Kidney glomerular epithelial cell (primary cell): ENCODE data around the gene ANKRD39.
"Not testable (repeated sequence)": the region's sequence is repeated elsewhere in the genome, so short reads cannot be mapped to it uniquely, and the experiment has no call there.

Experiments
- DNase-seq: peaks from one replicate; lab custom pipeline; 2025; lab: John Stamatoyannopoulos, UW

Gene ANKRD39

DNA sequence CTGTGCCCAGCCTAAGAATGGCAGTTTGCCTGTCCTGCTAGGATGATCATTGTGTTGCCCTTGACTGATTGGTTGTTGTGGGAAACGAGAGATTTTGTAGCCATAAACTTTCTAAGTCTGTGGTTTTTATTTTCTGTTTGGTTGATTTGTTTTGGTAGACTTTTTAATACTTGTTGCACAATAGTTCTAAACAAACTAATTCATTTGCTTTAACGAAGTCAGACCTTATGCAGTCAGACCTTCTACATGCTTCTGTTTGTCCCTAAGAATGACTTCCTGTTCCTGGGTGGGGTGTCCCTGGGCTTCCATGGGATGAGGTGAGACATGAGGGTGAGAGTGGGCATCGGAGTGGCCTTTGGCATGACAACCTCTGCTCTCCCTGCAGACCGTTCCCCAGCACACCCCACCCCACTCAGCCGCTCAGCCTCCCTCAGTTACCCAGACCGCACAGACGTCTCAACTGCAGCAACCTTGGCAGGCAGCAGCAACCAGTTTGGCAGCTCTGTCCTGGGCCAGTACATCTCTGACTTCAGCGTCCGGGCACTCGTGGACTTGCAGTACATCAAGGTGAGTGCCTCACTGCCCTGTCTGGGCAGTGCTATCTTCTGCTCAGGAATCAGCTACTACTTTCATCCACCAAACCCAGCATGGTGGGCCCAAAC, 49.5 kb downstream of the ANKRD39 start:
- DNase-seq = no peak

DNA sequence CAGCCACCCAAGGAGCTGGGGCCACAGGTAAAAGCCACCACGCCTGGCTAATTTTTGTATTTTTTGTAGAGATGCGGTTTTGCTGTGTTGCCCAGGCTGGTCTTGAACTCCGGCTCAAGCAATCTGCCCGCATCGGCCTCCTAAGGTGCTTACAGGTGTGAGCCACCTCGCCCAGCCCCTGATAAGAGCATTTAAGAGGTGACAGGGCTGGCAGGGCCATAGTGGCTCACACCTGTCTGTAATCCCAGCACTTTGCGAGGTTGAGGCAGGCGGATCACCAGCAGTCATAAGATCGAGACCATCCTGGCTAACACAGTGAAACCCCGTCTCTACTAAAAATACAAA, 50.7 kb downstream of the ANKRD39 start:
- no peak for DNase-seq

DNA sequence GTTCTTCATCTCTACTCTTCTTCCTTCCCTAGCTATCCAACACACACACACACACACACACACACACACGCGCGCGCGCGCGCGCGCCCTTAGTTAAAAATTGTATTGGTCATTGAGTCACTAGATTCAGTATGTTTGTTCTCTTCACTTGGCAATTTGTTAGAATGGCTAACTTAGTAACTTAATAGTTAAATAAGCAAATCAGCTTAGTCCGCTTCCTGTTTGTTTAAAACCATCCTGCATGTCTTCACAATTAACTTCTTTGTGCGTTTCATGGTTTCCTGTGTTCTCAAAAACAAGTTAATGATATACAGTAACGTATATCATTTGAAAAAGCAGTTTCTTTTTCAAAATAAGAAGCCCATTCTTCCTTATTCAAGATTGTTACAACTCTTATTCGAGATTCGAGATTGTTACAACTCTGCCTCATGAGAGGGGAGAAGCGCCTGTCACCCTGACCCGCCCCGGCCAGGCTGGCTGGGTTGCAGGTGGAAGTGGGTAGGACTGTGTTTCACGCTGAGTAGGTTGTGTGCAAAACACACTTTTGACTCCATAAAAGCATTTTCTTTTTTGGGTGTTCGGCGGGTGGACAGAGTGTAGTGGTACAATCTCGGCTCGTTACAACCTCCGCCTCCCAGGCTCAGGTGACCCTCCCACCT, 51.2 kb downstream of the ANKRD39 start:
- DNase-seq = peak; percentile 35

DNA sequence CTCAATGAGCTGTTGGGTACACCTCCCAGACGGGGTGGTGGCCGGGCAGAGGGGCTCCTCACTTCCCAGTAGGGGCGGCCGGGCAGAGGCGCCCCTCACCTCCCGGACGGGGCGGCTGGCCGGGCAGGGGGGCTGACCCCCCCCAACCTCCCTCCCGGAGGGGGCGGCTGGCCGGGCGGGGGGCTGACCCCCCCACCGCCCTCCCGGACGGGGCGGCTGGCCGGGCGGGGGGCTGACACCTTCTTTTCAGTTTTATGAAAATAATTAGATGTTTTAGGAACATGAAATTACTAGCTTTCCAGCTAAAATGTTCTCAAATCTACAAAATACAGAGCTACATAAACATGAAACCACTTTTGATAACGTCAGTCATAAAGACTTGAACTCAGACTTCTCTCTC, 51.9 kb downstream of the ANKRD39 start:
- not testable (repeated sequence) for DNase-seq

DNA sequence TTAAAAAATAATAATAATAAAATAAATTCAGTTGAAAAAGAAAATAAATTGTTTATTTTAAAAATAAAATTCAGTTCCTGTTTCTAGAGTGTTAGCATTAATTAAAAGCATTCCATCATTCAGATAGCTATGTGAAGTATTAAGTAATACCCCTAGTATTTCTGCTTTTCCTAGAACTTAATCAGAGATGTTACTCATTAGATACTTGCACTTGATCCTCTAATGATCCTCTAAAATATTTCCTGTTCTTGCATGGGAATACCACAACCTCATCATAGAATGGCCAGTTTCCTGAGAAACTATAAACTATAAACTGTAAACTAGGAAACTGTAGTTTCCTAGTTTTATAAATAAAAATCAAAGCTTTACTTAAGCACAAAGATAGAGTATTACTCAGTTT, 52.8 kb downstream of the ANKRD39 start:
- no peak for DNase-seq

DNA sequence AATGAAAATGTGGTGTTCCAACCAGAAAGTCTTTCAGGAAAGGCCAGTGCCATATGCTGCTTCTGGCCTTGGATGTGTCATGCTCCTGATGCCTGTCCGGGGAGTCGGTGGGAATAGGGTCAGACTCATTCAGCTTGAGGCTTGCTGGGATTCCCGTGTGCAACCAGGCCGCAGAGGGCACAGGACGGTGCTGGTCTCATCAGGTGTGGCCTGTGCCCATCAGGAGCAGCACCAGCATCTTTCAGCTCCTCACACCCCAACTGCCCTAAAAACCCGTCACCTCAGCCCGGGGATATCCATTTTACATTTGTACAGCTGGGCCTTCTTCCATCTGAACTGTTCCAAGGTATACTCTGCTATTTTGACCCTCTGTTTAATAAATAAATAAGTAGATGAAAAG, 55.1 kb downstream of the ANKRD39 start:
- no peak for DNase-seq

DNA sequence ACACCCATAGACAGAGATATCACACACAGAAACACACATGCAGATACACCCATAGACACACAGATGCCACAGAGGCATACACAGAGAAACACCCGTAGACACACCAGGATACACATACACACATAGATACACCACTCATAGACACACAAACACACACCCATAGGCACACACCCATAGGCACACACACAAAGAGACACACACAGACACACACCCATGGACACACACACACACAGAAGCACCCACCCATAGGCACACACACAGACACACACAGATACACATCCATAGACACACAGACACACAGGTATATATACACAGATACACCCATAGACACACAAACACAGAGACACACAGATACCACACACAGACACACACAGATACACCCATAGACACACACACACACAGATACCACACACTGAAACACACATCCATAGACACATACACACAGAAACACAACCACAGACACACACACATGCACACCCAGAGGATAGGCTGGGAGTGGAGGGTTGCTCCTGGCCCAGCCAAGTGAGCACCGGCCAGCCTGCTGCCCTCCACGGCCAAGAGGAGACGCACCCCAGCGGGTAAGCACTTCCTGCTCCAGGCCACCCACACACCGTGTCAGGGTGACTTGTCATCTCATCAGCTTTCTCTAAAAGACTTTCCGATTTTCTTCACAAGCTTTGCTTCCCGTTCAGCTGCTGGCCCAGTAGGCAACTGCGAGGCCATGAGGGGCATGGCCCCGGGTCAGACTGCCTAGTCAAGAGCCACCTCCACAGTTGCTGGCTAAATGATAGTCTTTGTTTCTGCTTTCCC, 55.8 kb downstream of the ANKRD39 start:
- DNase-seq = peak; percentile 5

DNA sequence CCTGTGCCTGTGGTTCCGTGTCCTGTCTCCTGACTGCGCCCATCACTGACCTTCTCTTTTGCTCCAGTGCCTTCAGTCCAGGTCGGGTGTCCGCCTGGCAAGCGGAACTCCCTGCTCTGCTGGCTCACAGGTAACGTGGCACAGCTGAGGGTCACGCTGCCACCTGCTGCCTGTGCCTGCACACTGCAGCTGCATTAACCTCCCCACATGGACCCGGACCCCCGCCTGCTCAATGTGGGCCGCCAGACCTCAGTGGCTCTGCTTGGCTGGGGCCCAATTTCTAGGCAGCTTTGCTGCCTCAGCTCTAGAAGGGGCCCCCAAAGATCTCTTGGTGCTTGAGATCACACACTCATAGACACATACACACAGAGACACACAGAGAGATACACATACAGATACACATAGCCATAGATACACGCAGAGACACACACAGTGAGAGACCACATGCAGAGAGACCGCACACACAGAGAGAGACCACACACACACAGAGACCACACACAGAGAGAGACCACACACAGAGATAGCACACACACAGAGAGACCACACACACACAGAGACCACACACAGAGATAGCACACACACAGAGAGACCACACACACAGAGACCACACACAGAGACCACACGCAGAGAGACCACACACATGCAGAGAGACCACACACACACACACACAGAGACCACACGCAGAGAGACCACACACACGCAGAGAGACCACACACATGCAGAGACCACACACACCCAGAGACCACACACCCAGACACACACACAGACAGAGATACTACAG, 56.6 kb downstream of the ANKRD39 start:
- peak; percentile 37 for DNase-seq

DNA sequence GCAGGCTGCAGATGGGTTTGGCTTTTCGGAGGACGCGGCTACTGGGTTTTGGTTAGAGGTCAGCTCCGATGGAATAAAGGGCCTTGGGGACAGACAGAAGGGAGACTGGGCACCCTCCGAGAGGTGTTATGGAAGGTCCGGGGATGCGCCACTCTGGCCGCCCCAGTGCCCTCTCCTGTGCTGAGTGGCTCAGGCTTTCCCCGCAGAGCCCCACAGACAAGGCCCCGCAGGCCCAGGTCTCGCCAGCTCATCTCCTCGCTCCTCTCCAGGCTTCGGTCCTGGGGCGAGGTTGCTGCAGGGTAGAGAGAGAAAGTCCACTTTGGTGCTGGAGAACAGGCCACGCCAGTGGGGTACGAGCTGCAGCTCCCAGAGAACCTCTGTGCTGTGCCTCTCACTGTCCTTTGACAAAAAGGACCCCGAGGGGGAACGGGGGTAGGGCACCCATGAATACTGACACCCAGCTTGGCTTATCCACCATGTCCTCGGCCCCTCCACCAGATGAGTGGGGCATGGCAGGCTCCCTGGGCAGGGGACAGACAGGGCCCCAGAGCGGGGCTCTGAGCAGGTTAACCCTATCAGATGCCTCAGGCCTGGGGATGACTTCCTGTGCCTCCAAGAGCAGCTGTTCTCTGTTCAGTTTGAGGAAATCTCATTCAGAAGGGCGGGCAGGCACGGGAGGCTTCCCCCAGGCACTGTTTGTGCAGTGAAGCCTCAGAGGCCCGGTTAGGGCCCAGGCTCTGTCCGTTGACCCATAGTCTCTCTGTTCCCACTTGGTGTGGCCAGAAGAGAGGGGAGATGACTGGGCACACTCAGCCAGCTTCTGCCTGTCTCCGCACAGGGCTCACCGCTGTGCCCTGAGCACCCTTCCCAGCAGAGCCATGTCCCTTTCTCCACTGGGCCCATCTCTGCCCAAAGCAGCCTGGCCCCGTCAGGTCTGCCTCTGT, 57.5 kb downstream of the ANKRD39 start:
- DNase-seq = no peak

DNA sequence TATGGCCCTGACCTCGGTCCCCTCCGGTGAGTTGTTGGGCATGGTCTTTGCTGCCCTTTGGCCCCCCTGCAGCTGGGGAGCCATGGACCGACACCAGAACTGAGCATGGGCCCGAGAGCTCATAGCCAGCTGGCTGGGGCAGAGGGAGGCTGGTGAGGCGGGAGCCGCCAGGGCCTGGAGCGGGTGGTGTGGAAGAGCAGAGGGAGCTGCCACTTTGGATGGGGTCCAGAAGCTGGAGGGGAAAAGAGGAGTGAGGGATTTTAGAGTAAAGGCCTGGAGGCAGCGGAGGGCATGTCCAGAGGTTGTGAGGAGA, 58.2 kb downstream of the ANKRD39 start:
- no peak for DNase-seq

DNA sequence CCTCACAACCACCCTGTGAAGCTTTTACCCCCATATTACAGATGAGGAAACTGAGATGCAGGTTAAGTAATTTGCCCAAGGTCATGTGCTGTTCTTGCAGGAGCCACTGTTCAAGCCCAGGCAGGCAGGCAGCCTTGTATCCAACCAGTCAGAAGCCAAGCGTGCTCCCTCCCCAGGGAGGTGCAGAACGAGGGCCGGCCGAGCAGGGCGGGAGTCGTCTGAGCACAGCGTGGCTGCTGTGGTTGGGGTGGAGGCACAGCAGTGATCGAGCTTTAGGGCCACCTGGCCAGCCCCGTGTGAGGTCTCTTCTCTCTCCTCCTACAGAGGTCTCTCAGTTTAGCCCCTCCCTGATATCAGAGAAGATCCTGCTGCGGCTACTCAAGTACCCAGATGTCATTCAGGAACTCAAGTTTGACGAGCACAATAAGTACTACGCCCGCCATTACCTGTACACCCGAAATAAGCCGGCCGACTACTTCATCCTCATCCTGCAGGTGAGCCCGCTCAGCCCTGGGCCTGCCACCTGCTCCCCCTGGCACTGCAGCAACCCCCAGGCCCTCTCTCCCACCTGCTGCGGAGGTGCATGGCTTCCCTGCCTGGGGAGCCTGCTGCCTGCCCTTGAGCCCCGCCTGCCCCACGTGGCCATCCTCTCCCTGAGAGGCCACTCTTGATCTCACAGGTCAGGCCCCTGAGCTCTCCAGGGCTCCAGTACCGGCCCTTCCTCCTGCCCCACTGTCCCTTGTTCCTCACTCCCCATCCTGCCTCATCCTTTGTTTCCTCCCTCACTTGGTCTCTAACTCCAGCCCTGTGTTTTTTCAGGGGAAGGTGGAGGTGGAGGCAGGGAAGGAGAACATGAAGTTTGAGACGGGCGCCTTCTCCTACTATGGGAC, 58.8 kb downstream of the ANKRD39 start:
- DNase-seq = no peak
